ENCODE data around the gene CBS.
"Not testable (repeated sequence)": the region's sequence is repeated elsewhere in the genome, so short reads cannot be mapped to it uniquely, and the experiment has no call there.

Gene CBS

GRCh38 chr21:43066690-43067089 lies 8.9 kb downstream of the CBS start:
- DNase-seq, result not testable (repeated sequence)

- not testable (repeated sequence) for DNase-seq
Measured at GRCh38 chr21:43065991-43066390, 9.6 kb downstream of the CBS start.

- not testable (repeated sequence) for DNase-seq
Measured at GRCh38 chr21:43064265-43064917, 11.2 kb downstream of the CBS start.

- not testable (repeated sequence) for DNase-seq
Measured at GRCh38 chr21:43062955-43063664, 12.5 kb downstream of the CBS start.

GRCh38 chr21:43053112-43053511 lies 22.5 kb downstream of the CBS start:
- DNase-seq, result not testable (repeated sequence)

GRCh38 chr21:43045876-43046821 lies 29.5 kb downstream of the CBS start:
- not testable (repeated sequence) for DNase-seq

- not testable (repeated sequence) for DNase-seq
Measured at GRCh38 chr21:43045165-43045875, 30.3 kb downstream of the CBS start.

GRCh38 chr21:43044547-43044946 lies 31.1 kb downstream of the CBS start:
- not testable (repeated sequence) for DNase-seq

- not testable (repeated sequence) for DNase-seq
Measured at GRCh38 chr21:43043291-43043690, 32.3 kb downstream of the CBS start.

GRCh38 chr21:43042169-43042568 lies 33.5 kb downstream of the CBS start:
- not testable (repeated sequence) for DNase-seq

- not testable (repeated sequence) for DNase-seq
Measured at GRCh38 chr21:43038659-43039044, 37.0 kb downstream of the CBS start.

- not testable (repeated sequence) for DNase-seq
Measured at GRCh38 chr21:43037918-43038658, 37.5 kb downstream of the CBS start.

GRCh38 chr21:43036889-43037288 lies 38.7 kb downstream of the CBS start:
- DNase-seq, result not testable (repeated sequence)

- DNase-seq, result no peak
Measured at GRCh38 chr21:43034826-43035225, 40.8 kb downstream of the CBS start.

- peak; percentile 3 for DNase-seq
Measured at GRCh38 chr21:43034101-43034500, 41.5 kb downstream of the CBS start.

- no peak for DNase-seq
Measured at GRCh38 chr21:43031121-43031619, 44.5 kb downstream of the CBS start.

- no peak for DNase-seq
Measured at GRCh38 chr21:43029785-43030184, 45.9 kb downstream of the CBS start.

GRCh38 chr21:43027846-43028731 lies 47.5 kb downstream of the CBS start:
- DNase-seq, result no peak

- peak; percentile 76 for DNase-seq
Measured at GRCh38 chr21:43025636-43026180, 49.9 kb downstream of the CBS start.

- no peak for DNase-seq
Measured at GRCh38 chr21:43024439-43025136, 51.0 kb downstream of the CBS start.

All from fibroblast of skin of right quadriceps (primary cell).